Osteocyte (in vitro differentiated cells): ENCODE measurements around the gene LRRFIP1. TPM values are rescaled to one million over a fixed set of nuclear protein-coding genes. Genes with fewer than 3 reads are reported as not detected.

Experiments used
- DNase-seq: peaks from one replicate; pipeline ENCODE4 v3.0.0; 2021; ENCODE audit warnings: mixed read lengths; ENCODE audit not compliant: unreplicated experiment; ENCODE audit errors: extremely low spot score
- H3K27ac Mint-ChIP-seq: one replicate; pipeline ENCODE4 v1.8.0; 2021; ENCODE audit warnings: mild to moderate bottlenecking, mixed read lengths; ENCODE audit not compliant: unreplicated experiment
- H3K27me3 Mint-ChIP-seq: one replicate; pipeline ENCODE4 v1.8.0; 2021; ENCODE audit warnings: mixed read lengths; ENCODE audit not compliant: unreplicated experiment
- H3K36me3 Mint-ChIP-seq: one replicate; pipeline ENCODE4 v1.8.0; 2021; ENCODE audit warnings: mixed read lengths; ENCODE audit not compliant: unreplicated experiment
- H3K4me1 Mint-ChIP-seq: one replicate; pipeline ENCODE4 v1.8.0; 2021; ENCODE audit warnings: mixed read lengths; ENCODE audit not compliant: unreplicated experiment
- H3K4me3 Mint-ChIP-seq: one replicate; pipeline ENCODE4 v1.8.0; 2021; ENCODE audit warnings: mild to moderate bottlenecking, moderate library complexity, mixed read lengths; ENCODE audit not compliant: unreplicated experiment
- H3K9me3 Mint-ChIP-seq: one replicate; pipeline ENCODE4 v1.8.0; 2021; ENCODE audit warnings: mixed read lengths; ENCODE audit not compliant: unreplicated experiment
- CTCF ChIP-seq: fragments of 200-600 bp; sonication (generic); IDR thresholded peaks from 2 replicates; pipeline ENCODE4 v1.5.0; 2021; ENCODE audit warnings: antibody characterized with exemption, mild to moderate bottlenecking, moderate library complexity
- total RNA-seq: library from RNA; stranded (reverse); gene quantifications from 2 replicates; pipeline ENCODE4 v1.2.1, GENCODE V29; 2021

The LRRFIP1 gene
- total RNA-seq, 1 donor from 2014 or later = 79.9 TPM

GRCh38 chr2:237732790-237733381, 105.5 kb downstream of the LRRFIP1 start:
- peak; percentile 68 for DNase-seq
- no peaks in the 10 kb centered on the region for H3K27me3 Mint-ChIP-seq

GRCh38 chr2:237733677-237734300, 106.4 kb downstream of the LRRFIP1 start:
- peak; percentile 81 for DNase-seq
- TF ChIP-seq CTCF = no peak
- Mint-ChIP-seq H3K27ac (peak overlapping the region; percentile 89), H3K9me3 (no peaks in the 10 kb centered on the region), H3K36me3 (peaks cover 8% of the 10 kb centered on the region), H3K27me3 (no peaks in the 10 kb centered on the region), H3K4me1 (peaks cover 59% of the 10 kb centered on the region), H3K4me3 (no peak overlapping the region)

More at GRCh38 chr2:237732790-237733381, 105.5 kb downstream of the LRRFIP1 start:
- no peak for TF ChIP-seq CTCF
- peaks cover 61% of the 10 kb centered on the region for H3K4me1 Mint-ChIP-seq
- H3K9me3 Mint-ChIP-seq = no peaks in the 10 kb centered on the region
- peaks cover 8% of the 10 kb centered on the region for H3K36me3 Mint-ChIP-seq
- peak overlapping the region; percentile 89 for H3K27ac Mint-ChIP-seq
- peak overlapping the region; percentile 33 for H3K4me3 Mint-ChIP-seq

GRCh38 chr2:237734905-237735623, 107.7 kb downstream of the LRRFIP1 start:
- TF ChIP-seq CTCF = no peak
- peaks cover 8% of the 10 kb centered on the region for H3K36me3 Mint-ChIP-seq
- H3K27ac Mint-ChIP-seq = peak overlapping the region; percentile 31

GRCh38 chr2:237735798-237736197, 108.4 kb downstream of the LRRFIP1 start:
- Mint-ChIP-seq H3K27ac (no peak overlapping the region), H3K27me3 (no peaks in the 10 kb centered on the region), H3K4me1 (peaks cover 53% of the 10 kb centered on the region), H3K9me3 (no peaks in the 10 kb centered on the region), H3K4me3 (no peak overlapping the region), H3K36me3 (peaks cover 5% of the 10 kb centered on the region)
- DNase-seq = peak; percentile 19
- TF ChIP-seq CTCF = no peak

More at GRCh38 chr2:237734905-237735623, 107.7 kb downstream of the LRRFIP1 start:
- Mint-ChIP-seq H3K27me3 (no peaks in the 10 kb centered on the region), H3K4me3 (no peak overlapping the region), H3K9me3 (no peaks in the 10 kb centered on the region), H3K4me1 (peaks cover 58% of the 10 kb centered on the region)
- DNase-seq = peak; percentile 70

GRCh38 chr2:237736783-237737182, 109.4 kb downstream of the LRRFIP1 start:
- peak overlapping the region; percentile 28 for H3K27ac Mint-ChIP-seq
- H3K4me3 Mint-ChIP-seq = no peak overlapping the region
- H3K36me3 Mint-ChIP-seq = peaks cover 8% of the 10 kb centered on the region
- DNase-seq = peak; percentile 74
- TF ChIP-seq CTCF = no peak
- no peaks in the 10 kb centered on the region for H3K9me3 Mint-ChIP-seq
- H3K4me1 Mint-ChIP-seq = peaks cover 43% of the 10 kb centered on the region
- no peaks in the 10 kb centered on the region for H3K27me3 Mint-ChIP-seq
